Measurements from ENCODE around the gene ROR1.

The ROR1 gene

DNA sequence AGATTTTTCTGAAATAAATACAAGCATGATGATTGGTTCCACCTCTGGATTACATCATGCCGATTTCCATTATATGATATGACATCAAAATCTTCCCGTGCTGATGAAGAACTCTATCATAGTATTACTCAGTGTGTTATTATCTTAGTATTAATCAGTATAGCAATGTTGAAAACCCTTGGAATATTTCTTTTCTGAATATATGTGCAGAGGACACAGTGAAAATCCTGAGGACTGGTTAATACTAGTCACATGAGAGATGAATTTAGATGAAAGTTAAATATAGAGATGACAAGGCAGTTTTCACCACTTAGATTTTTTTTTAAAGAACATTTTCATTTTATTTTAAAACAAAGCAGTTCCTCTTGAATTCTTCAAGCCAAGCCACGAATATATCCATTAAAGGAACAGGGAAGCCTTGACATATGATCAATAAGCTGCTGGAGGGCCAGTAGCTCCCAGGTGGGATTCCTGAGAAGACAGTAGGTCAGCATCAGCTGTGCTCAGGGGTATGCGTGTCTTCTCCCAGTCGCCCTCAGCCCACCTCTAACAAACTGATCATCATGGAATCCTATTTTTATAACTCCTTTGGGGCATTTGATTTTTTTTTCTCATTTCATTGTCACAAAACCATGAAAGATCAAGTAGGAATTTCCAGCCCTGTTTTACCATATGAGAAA, 373.4 kb downstream of the ROR1 start:
- Histone ChIP-seq H3K4me1 (ENCODE audit: control insufficient read depth, insufficient read depth, low read length) (no peaks in the 10 kb centered on the region), H3K27ac (ENCODE audit: extremely low read depth, low read depth, low read length) (no peak overlapping the region), H3K36me3 (ENCODE audit: control insufficient read depth in 2 of 2, insufficient read depth in 1 of 2, low read length in 2 of 2) (no peaks in the 10 kb centered on the region), H3K4me3 (ENCODE audit: low read depth, low read length) (no peak overlapping the region), H3K9me3 (ENCODE audit: control insufficient read depth, insufficient read depth, low read depth, low read length) (no peaks in the 10 kb centered on the region)
- ChIA-PET CTCF (interaction anchor here (0.6 to 1.4 kb wide), 2 partner anchors 10 to 1305 kb away, joined by 3 to 9 read pairs; no protein-coding TSS in a partner anchor), POLR2A (interaction anchor here (0.5 kb wide), 1 partner anchor 228 kb away, joined by 3 read pairs; no protein-coding TSS in a partner anchor)
- no peak for TF ChIP-seq ZNF169 (tag by site-specific recombination; IDR thresholded peaks at IDR 0.05)
- TF ChIP-seq ZNF561 (tag by site-specific recombination; IDR thresholded peaks at IDR 0.05; ENCODE audit: borderline replicate concordance): no peak
- no peak for TF ChIP-seq ZNF433 (tag by site-specific recombination; IDR thresholded peaks at IDR 0.05; ENCODE audit: low read depth)
- TF ChIP-seq ZSCAN23 (tag by site-specific recombination; IDR thresholded peaks at IDR 0.05): no peak
- TF ChIP-seq GLIS1 (tag by site-specific recombination; IDR thresholded peaks at IDR 0.05): no peak
- no peak for TF ChIP-seq MYNN (tag by site-specific recombination; IDR thresholded peaks at IDR 0.05; ENCODE audit: borderline replicate concordance)
- TF ChIP-seq ZNF155 (tag by site-specific recombination; IDR thresholded peaks at IDR 0.05): no peak
- no peak for TF ChIP-seq ZNF639 (tag by site-specific recombination; IDR thresholded peaks at IDR 0.05)
- no peak for TF ChIP-seq ZNF510 (tag by site-specific recombination; IDR thresholded peaks at IDR 0.05; ENCODE audit: insufficient replicate concordance)
- no peak for TF ChIP-seq KLF16 (tag by site-specific recombination; IDR thresholded peaks at IDR 0.05)
- no peak for TF ChIP-seq ZNF596 (tag by site-specific recombination; IDR thresholded peaks at IDR 0.05)
- no peak for TF ChIP-seq GLIS2 (tag by site-specific recombination; IDR thresholded peaks at IDR 0.05)
- TF ChIP-seq ZNF366 (tag by site-specific recombination; conservative IDR thresholded peaks at IDR 0.05): no peak
- TF ChIP-seq ZNF10 (tag by site-specific recombination; IDR thresholded peaks at IDR 0.05): no peak

DNA sequence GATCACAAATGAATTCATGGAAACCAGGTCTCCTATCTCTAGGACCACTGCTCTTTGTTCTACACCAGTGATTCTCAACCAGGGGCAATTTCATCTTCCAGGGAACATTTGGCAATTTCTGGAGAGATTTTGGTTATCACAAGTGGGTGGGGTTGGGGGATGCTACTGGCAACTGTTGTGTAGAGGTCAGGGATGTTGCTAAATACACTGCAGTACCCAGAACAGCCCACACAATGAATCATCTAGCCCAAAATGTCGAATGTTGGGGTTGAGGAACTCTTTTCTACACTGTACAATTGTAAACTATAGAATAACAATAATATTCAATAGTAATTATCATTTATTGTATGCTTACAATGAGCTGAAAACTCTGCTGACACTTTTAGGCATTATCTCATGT, 373.9 kb downstream of the ROR1 start:
- H3K4me3 ChIP-seq (ENCODE audit: low read depth, low read length): no peak overlapping the region
- no peaks in the 10 kb centered on the region for H3K36me3 ChIP-seq (ENCODE audit: control insufficient read depth in 2 of 2, insufficient read depth in 1 of 2, low read length in 2 of 2)
- POLR2A ChIA-PET: no interaction called here
- no peak for TF ChIP-seq ZNF433 (tag by site-specific recombination; IDR thresholded peaks at IDR 0.05; ENCODE audit: low read depth)
- TF ChIP-seq ZNF585B (tag by site-specific recombination; IDR thresholded peaks at IDR 0.05): no peak
- no peak for TF ChIP-seq ZFP3 (tag by site-specific recombination; IDR thresholded peaks at IDR 0.05; ENCODE audit: low read depth)
- TF ChIP-seq ZBTB6 (tag by site-specific recombination; IDR thresholded peaks at IDR 0.05): no peak
- TF ChIP-seq ZNF624 (tag by site-specific recombination; IDR thresholded peaks at IDR 0.05): no peak
- no peak for TF ChIP-seq PRDM10 (tag by site-specific recombination; IDR thresholded peaks at IDR 0.05)
- no peak for TF ChIP-seq KLF8 (tag by site-specific recombination; IDR thresholded peaks at IDR 0.05)
- TF ChIP-seq ZNF416 (tag by site-specific recombination; IDR thresholded peaks at IDR 0.05): no peak
- TF ChIP-seq, protein P1, sequence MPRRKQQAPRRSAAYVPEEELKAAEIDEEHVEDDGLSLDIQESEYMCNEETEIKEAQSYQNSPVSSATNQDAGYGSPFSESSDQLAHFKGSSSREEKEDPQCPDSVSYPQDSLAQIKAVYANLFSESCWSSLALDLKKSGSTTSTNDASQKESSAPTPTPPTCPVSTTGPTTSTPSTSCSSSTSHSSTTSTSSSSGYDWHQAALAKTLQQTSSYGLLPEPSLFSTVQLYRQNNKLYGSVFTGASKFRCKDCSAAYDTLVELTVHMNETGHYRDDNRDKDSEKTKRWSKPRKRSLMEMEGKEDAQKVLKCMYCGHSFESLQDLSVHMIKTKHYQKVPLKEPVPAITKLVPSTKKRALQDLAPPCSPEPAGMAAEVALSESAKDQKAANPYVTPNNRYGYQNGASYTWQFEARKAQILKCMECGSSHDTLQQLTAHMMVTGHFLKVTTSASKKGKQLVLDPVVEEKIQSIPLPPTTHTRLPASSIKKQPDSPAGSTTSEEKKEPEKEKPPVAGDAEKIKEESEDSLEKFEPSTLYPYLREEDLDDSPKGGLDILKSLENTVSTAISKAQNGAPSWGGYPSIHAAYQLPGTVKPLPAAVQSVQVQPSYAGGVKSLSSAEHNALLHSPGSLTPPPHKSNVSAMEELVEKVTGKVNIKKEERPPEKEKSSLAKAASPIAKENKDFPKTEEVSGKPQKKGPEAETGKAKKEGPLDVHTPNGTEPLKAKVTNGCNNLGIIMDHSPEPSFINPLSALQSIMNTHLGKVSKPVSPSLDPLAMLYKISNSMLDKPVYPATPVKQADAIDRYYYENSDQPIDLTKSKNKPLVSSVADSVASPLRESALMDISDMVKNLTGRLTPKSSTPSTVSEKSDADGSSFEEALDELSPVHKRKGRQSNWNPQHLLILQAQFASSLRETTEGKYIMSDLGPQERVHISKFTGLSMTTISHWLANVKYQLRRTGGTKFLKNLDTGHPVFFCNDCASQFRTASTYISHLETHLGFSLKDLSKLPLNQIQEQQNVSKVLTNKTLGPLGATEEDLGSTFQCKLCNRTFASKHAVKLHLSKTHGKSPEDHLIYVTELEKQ (tag by site-specific recombination; IDR thresholded peaks at IDR 0.05; ENCODE audit: borderline replicate concordance): no peak
- TF ChIP-seq ZBTB26 (tag by site-specific recombination; optimal IDR thresholded peaks at IDR 0.05): no peak
- TF ChIP-seq OVOL3 (tag by site-specific recombination; IDR thresholded peaks at IDR 0.05): no peak
- no peak overlapping the region for H3K27ac ChIP-seq (ENCODE audit: extremely low read depth, low read depth, low read length)
- H3K9me3 ChIP-seq (ENCODE audit: control insufficient read depth, insufficient read depth, low read depth, low read length): no peaks in the 10 kb centered on the region
- H3K4me1 ChIP-seq (ENCODE audit: control insufficient read depth, insufficient read depth, low read length): no peaks in the 10 kb centered on the region
- CTCF ChIA-PET: interaction anchor here (0.6 to 1.4 kb wide), 2 partner anchors 11 to 1306 kb away, joined by 3 to 9 read pairs; no protein-coding TSS in a partner anchor

All from HEK293 (cell line).